ENCODE measurements around the gene SRRM4.

DNA sequence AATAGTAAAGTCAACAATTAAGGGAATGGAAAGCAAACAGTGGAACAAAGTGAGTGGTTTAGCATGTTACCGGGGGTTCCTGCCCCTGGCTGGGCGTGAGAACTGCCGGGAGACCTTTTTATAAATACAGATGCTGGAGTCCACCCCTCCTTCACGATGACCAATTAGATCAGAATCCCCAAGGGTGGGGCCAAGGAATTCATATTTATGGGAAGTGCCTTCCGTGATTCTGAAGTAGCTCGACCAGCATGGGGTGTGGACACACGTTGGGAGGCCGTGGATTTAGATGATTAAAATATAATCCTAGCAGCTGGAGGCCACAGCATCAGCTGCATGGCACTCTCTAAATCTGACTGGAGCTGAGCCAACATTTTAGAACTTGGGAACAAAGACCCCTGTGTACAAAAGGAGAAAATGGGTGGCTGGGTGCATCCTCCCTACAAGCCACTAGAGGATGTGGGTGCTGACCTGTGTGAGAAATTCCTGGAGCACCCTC lies 87.9 kb downstream of the SRRM4 start:
- TF ChIP-seq, protein P1, sequence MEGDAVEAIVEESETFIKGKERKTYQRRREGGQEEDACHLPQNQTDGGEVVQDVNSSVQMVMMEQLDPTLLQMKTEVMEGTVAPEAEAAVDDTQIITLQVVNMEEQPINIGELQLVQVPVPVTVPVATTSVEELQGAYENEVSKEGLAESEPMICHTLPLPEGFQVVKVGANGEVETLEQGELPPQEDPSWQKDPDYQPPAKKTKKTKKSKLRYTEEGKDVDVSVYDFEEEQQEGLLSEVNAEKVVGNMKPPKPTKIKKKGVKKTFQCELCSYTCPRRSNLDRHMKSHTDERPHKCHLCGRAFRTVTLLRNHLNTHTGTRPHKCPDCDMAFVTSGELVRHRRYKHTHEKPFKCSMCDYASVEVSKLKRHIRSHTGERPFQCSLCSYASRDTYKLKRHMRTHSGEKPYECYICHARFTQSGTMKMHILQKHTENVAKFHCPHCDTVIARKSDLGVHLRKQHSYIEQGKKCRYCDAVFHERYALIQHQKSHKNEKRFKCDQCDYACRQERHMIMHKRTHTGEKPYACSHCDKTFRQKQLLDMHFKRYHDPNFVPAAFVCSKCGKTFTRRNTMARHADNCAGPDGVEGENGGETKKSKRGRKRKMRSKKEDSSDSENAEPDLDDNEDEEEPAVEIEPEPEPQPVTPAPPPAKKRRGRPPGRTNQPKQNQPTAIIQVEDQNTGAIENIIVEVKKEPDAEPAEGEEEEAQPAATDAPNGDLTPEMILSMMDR (IDR thresholded peaks at IDR 0.05; ENCODE audit: insufficient read depth, low read length): no peak
- TF ChIP-seq SPI1 (IDR thresholded peaks at IDR 0.05; ENCODE audit: borderline replicate concordance, low read depth) (no peak), POLR2AphosphoS5 (IDR thresholded peaks at IDR 0.05; ENCODE audit: low read depth) (no peak), GABPA (IDR thresholded peaks at IDR 0.05; ENCODE audit: low read depth) (no peak)
- TF ChIP-seq, protein P2, sequence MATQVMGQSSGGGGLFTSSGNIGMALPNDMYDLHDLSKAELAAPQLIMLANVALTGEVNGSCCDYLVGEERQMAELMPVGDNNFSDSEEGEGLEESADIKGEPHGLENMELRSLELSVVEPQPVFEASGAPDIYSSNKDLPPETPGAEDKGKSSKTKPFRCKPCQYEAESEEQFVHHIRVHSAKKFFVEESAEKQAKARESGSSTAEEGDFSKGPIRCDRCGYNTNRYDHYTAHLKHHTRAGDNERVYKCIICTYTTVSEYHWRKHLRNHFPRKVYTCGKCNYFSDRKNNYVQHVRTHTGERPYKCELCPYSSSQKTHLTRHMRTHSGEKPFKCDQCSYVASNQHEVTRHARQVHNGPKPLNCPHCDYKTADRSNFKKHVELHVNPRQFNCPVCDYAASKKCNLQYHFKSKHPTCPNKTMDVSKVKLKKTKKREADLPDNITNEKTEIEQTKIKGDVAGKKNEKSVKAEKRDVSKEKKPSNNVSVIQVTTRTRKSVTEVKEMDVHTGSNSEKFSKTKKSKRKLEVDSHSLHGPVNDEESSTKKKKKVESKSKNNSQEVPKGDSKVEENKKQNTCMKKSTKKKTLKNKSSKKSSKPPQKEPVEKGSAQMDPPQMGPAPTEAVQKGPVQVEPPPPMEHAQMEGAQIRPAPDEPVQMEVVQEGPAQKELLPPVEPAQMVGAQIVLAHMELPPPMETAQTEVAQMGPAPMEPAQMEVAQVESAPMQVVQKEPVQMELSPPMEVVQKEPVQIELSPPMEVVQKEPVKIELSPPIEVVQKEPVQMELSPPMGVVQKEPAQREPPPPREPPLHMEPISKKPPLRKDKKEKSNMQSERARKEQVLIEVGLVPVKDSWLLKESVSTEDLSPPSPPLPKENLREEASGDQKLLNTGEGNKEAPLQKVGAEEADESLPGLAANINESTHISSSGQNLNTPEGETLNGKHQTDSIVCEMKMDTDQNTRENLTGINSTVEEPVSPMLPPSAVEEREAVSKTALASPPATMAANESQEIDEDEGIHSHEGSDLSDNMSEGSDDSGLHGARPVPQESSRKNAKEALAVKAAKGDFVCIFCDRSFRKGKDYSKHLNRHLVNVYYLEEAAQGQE (IDR thresholded peaks at IDR 0.05; ENCODE audit: insufficient replicate concordance, low read depth): no peak

Measured in HL-60 (cell line).